GM04504 (cell line): Measurements from ENCODE around the gene ASTE1.
A peak's percentile ranks its signal among the peaks of the same experiment; 100 is the strongest.
"Not testable (repeated sequence)": the region's sequence is repeated elsewhere in the genome, so short reads cannot be mapped to it uniquely, and the experiment has no call there.

Experiments used
- DNase-seq: peaks from one replicate; pipeline ENCODE4 v3.0.0-alpha.2; 2012; ENCODE audit warnings: low read depth

Gene ASTE1, protein sequence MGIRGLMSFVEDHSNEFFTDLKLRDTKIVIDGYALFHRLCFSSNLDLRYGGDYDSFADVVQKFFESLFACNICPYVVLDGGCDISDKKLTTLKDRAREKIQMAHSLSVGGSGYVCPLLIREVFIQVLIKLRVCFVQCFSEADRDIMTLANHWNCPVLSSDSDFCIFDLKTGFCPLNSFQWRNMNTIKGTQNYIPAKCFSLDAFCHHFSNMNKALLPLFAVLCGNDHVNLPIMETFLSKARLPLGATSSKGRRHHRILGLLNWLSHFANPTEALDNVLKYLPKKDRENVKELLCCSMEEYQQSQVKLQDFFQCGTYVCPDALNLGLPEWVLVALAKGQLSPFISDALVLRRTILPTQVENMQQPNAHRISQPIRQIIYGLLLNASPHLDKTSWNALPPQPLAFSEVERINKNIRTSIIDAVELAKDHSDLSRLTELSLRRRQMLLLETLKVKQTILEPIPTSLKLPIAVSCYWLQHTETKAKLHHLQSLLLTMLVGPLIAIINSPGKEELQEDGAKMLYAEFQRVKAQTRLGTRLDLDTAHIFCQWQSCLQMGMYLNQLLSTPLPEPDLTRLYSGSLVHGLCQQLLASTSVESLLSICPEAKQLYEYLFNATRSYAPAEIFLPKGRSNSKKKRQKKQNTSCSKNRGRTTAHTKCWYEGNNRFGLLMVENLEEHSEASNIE

GRCh38 chr3:131026321-131027151, at the start of gene ASTE1, which contains the start of gene NEK11:
ASTE1 (minus strand) TSS chr3:131026825; CDS start chr3:131025306, 1,519 bp downstream.
NEK11 (plus strand) TSS chr3:131026877; CDS start chr3:131029709, 2,832 bp downstream.
- DNase-seq: peak; percentile 70

- no peak for DNase-seq
These were observed 49.2 kb upstream of the ASTE1 start for GRCh38 chr3:131075632-131076328.

DNA sequence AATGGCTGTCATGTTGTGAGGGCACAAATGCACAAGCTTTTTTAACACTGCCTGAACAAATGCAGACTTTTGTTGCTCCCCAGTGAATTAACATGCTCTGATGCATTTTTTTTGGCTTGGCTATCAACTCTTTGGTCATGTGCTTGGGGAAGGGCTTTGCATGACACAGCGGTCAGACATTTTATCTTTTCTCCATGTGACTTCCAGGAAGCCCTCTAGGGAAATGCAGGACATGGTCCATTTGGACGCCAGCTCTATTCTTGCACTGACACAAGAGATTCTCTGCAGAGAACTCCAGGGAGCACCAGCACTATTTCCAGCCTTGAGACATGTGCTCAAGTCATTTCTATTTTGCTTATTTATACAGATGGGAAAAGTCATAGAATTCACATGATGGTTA, 46.2 kb upstream of the ASTE1 start:
- no peak for DNase-seq

- peak; percentile 21 for DNase-seq
These were observed 45.5 kb upstream of the ASTE1 start for GRCh38 chr3:131072099-131072559.

DNA sequence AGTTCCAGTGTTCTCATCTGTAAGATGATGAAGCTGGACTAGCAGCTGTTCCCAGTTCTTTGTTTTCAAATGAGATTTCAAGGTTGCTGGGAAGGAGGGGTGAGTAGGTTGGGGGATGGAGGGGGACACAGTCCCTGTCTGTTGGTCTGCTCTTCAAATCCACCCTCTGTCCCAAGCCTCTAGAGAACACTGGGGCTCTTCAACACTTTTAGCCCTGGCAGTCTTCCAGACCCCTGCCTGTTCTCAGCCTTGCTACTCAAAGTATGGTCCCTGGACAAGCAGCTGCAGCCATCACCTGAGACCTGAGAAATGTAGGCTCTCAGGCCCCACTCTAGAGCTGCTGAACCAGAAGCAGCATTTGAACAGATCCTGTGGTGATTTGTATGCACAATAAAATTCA, 41.4 kb upstream of the ASTE1 start:
- no peak for DNase-seq

GRCh38 chr3:131053043-131053859, 26.6 kb upstream of the ASTE1 start:
- no peak for DNase-seq

DNA sequence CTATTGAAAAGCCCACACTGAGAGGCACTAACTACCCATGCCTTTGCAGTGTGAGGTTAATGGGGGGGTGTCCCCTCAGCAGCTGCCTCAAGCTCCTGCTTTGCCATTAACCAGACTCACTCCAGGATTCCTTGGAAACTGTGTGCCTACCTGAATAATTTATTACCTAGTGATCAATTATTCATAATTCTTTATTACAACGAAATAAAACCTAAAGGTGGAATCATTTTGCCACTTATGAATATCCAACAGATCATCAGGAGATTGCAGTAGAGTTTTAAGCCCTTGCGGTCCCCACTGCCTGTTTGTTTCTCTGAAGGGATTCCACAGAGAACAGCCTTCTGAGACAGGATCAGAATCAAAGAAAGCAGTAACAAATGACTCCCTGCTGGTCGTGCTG, 23.4 kb upstream of the ASTE1 start:
- DNase-seq: no peak

DNA sequence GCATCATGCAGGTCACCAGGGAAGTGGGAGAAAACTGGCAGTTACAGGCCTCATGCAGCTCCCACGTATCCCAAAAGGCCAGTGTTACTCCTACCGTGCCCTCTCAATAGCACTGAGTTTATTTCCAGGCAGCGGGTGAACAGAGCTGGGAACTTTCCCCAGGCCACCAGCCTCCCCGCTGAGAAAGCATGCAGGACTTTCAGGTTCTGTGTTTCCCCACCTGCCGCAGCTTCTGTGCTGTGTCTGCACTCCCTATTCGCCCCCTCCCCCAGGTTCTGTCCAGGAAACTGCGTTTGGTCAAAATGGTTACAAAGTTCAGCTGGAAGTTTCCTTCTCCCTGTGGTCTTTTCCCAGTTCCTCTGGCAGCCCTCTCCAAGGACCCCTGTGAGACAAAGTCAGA, 21.4 kb upstream of the ASTE1 start:
- DNase-seq: no peak

DNA sequence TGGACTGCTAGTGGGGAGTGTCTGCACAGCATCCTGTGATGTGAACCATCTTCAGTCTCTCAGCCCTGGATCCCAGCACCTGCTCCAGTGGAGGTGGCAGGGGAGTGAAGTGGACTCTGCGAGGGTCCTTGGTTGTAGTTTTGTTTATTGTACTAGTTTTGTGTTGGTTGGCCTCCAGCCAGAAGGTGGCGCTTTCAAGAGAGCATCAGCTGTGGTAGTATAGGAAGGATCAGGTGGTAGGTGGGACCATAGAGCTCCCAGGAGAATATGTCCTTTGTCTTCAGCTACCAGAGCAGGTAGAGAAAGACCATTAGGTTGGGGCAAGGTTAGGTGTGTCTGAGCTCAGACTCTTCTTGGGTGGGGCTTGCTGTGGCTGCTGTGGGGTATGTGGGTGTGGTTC, 21.0 kb upstream of the ASTE1 start:
- no peak for DNase-seq

- DNase-seq: not testable (repeated sequence)
These were observed 15.8 kb upstream of the ASTE1 start for GRCh38 chr3:131042271-131042985.

GRCh38 chr3:131038326-131038725, 11.7 kb upstream of the ASTE1 start:
- DNase-seq: no peak

DNA sequence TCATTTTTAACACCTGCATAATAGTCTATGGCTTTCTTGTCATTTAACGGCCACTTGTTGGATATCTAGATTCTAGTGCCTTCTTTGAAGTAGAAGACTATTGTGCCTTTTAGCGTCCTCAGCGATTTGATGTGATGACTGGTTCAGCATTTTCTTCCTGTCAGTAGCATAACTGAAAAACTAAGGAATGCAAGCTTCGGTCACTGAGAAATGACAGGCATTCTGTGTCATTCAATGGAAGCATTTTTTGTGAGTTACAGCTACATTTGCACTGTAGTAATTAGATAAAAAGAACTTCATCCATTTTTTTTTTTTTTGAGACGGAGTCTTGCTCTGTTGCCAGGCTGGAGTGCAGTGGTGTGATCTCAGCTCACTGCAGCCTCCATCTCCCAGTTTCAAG, 10.4 kb upstream of the ASTE1 start:
- peak; percentile 46 for DNase-seq

GRCh38 chr3:131036200-131036816, 9.7 kb upstream of the ASTE1 start:
- DNase-seq: peak; percentile 60

DNA sequence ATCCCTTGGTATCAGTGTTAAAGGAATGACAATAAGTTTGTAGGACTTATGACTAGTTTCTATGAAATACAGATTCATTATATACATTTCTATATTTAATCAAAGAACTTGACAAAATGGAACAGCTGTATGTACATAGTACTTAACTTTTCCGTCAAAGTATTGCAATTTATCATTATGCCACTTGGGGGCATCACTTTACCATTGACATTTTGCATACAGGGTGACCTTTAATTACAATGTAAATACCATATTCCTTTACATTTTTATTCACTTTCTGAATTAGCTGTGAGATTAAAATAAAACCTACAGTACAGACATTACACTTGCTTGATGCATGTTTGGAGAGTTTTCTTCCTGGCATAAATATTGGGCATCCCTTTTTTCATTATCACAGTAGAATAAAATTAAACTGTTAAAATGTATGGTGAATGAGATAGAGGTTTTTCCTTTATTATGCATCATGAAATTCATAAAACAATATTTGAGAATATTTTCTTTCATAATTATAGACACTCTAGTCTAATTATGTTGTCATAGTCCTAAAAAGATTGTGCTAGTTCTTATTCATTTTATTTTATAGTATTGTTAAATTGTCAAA, 7.0 kb upstream of the ASTE1 start:
- DNase-seq: no peak

- DNase-seq: peak; percentile 41
These were observed 5.0 kb upstream of the ASTE1 start for GRCh38 chr3:131031660-131032059.

- no peak for DNase-seq
These were observed 2.2 kb upstream of the ASTE1 start for GRCh38 chr3:131028844-131029243.

GRCh38 chr3:131025539-131025938, 1.1 kb downstream of the ASTE1 start:
- DNase-seq: no peak

DNA sequence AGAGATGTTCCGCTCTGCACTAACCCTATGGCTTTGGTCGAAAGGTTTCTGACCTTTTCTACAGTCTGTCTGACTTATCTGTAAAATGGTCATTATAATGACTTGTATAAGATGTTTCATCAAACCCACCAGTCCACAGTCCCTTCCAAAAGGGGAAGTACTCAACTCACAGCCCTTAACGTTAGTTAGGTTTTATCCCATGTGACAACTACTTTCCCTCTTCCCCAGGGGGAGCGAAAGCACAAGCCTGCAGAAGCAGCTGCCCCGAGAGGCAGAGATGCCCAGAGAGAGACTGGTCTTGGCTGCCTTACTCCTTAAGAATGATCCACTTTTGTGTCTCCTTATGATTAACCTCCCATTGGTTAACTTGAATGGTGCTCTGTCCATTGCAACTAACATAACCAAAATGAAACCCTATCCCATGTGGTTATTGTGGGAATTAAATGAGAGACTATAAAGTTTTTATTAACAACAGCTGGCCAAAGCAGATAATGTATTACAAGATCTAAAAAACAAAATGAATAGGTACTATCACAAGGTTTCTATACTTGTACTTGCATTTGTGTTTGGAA, 6.4 kb downstream of the ASTE1 start:
- no peak for DNase-seq

DNA sequence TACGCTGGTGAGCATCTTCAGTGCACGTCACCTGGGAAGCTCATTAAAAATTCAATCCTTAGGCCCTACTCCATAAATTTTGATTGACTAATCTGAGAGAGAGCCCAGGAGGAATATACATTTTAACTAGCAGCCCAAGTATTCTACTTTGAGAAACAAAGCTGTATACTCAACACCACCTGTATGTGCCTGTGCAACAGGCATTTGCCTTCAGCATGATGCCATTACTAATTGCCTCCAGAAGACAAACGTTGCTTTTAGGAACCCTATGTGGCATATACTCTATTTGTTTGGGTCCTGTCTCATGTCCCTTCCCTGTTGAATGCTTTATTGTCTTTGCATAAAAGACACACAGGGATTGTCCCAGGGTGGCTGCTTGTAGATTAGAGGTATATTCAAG, 7.7 kb downstream of the ASTE1 start:
- no peak for DNase-seq
